ENCODE data around the gene KDM3A.

Gene KDM3A

GRCh38 chr2:86482034-86482433 is 40.9 kb downstream of the KDM3A start:
- TF ChIP-seq ZNF565 (CRISPR knock-in tag; conservative IDR thresholded peaks at IDR 0.05; ENCODE audit: low read depth): no peak
- ATAC-seq: no peak

GRCh38 chr2:86484385-86484784 is 43.2 kb downstream of the KDM3A start:
- TF ChIP-seq OSR1 (CRISPR knock-in tag; IDR thresholded peaks at IDR 0.05): no peak
- TF ChIP-seq, protein P1, sequence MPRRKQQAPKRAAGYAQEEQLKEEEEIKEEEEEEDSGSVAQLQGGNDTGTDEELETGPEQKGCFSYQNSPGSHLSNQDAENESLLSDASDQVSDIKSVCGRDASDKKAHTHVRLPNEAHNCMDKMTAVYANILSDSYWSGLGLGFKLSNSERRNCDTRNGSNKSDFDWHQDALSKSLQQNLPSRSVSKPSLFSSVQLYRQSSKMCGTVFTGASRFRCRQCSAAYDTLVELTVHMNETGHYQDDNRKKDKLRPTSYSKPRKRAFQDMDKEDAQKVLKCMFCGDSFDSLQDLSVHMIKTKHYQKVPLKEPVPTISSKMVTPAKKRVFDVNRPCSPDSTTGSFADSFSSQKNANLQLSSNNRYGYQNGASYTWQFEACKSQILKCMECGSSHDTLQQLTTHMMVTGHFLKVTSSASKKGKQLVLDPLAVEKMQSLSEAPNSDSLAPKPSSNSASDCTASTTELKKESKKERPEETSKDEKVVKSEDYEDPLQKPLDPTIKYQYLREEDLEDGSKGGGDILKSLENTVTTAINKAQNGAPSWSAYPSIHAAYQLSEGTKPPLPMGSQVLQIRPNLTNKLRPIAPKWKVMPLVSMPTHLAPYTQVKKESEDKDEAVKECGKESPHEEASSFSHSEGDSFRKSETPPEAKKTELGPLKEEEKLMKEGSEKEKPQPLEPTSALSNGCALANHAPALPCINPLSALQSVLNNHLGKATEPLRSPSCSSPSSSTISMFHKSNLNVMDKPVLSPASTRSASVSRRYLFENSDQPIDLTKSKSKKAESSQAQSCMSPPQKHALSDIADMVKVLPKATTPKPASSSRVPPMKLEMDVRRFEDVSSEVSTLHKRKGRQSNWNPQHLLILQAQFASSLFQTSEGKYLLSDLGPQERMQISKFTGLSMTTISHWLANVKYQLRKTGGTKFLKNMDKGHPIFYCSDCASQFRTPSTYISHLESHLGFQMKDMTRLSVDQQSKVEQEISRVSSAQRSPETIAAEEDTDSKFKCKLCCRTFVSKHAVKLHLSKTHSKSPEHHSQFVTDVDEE (CRISPR knock-in tag; IDR thresholded peaks at IDR 0.05): no peak
- no peak for TF ChIP-seq ZNF565 (CRISPR knock-in tag; conservative IDR thresholded peaks at IDR 0.05; ENCODE audit: low read depth)
- TF ChIP-seq, protein P2, sequence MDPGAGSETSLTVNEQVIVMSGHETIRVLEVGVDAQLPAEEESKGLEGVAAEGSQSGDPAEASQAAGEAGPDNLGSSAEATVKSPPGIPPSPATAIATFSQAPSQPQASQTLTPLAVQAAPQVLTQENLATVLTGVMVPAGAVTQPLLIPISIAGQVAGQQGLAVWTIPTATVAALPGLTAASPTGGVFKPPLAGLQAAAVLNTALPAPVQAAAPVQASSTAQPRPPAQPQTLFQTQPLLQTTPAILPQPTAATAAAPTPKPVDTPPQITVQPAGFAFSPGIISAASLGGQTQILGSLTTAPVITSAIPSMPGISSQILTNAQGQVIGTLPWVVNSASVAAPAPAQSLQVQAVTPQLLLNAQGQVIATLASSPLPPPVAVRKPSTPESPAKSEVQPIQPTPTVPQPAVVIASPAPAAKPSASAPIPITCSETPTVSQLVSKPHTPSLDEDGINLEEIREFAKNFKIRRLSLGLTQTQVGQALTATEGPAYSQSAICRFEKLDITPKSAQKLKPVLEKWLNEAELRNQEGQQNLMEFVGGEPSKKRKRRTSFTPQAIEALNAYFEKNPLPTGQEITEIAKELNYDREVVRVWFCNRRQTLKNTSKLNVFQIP (CRISPR knock-in tag; IDR thresholded peaks at IDR 0.05; ENCODE audit: borderline replicate concordance, low read depth): no peak
- TF ChIP-seq ZFP3 (CRISPR knock-in tag; IDR thresholded peaks at IDR 0.05): no peak
- TF ChIP-seq BACH2 (CRISPR knock-in tag; IDR thresholded peaks at IDR 0.05; ENCODE audit: borderline replicate concordance): no peak
- no peak for TF ChIP-seq ESRRG (CRISPR knock-in tag; IDR thresholded peaks at IDR 0.05)
- TF ChIP-seq CSRNP3 (CRISPR knock-in tag; IDR thresholded peaks at IDR 0.05): no peak
- no peak for ATAC-seq

GRCh38 chr2:86485103-86485502 is 43.9 kb downstream of the KDM3A start:
- no peak for ATAC-seq
- TF ChIP-seq ISL1 (CRISPR knock-in tag; IDR thresholded peaks at IDR 0.05) (no peak), PATZ1 (CRISPR knock-in tag; IDR thresholded peaks at IDR 0.05; ENCODE audit: borderline replicate concordance) (no peak), CSDC2 (CRISPR knock-in tag; IDR thresholded peaks at IDR 0.05) (no peak), ZC3H10 (CRISPR knock-in tag; IDR thresholded peaks at IDR 0.05) (no peak), TOX (CRISPR knock-in tag; IDR thresholded peaks at IDR 0.05; ENCODE audit: borderline replicate concordance) (no peak), ZFP30 (CRISPR knock-in tag; IDR thresholded peaks at IDR 0.05) (no peak), ESRRG (CRISPR knock-in tag; IDR thresholded peaks at IDR 0.05) (no peak), ZNF8 (CRISPR knock-in tag; IDR thresholded peaks at IDR 0.05) (no peak), TCF4 (CRISPR knock-in tag; IDR thresholded peaks at IDR 0.05; ENCODE audit: borderline replicate concordance) (no peak), CSRNP3 (CRISPR knock-in tag; IDR thresholded peaks at IDR 0.05) (no peak), GLIS3 (CRISPR knock-in tag; IDR thresholded peaks at IDR 0.05) (no peak), ARNTL (CRISPR knock-in tag; IDR thresholded peaks at IDR 0.05; ENCODE audit: borderline replicate concordance, low read depth) (no peak), ZNF565 (CRISPR knock-in tag; conservative IDR thresholded peaks at IDR 0.05; ENCODE audit: low read depth) (no peak), ZFP3 (CRISPR knock-in tag; IDR thresholded peaks at IDR 0.05) (no peak), BACH2 (CRISPR knock-in tag; IDR thresholded peaks at IDR 0.05; ENCODE audit: borderline replicate concordance) (no peak), SNAI2 (CRISPR knock-in tag; IDR thresholded peaks at IDR 0.05) (no peak), RARB (CRISPR knock-in tag; IDR thresholded peaks at IDR 0.05) (no peak)
- TF ChIP-seq, protein P2 (CRISPR knock-in tag; IDR thresholded peaks at IDR 0.05; ENCODE audit: borderline replicate concordance, low read depth): no peak
- TF ChIP-seq, protein P1 (CRISPR knock-in tag; IDR thresholded peaks at IDR 0.05): no peak
- TF ChIP-seq, protein P3, sequence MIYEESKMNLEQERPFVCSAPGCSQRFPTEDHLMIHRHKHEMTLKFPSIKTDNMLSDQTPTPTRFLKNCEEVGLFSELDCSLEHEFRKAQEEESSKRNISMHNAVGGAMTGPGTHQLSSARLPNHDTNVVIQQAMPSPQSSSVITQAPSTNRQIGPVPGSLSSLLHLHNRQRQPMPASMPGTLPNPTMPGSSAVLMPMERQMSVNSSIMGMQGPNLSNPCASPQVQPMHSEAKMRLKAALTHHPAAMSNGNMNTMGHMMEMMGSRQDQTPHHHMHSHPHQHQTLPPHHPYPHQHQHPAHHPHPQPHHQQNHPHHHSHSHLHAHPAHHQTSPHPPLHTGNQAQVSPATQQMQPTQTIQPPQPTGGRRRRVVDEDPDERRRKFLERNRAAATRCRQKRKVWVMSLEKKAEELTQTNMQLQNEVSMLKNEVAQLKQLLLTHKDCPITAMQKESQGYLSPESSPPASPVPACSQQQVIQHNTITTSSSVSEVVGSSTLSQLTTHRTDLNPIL (CRISPR knock-in tag; IDR thresholded peaks at IDR 0.05; ENCODE audit: low read depth): no peak
